Astrocyte (in vitro differentiated cells and primary cell): ENCODE data around the gene RGS16. TPM values are rescaled to one million over a fixed set of nuclear protein-coding genes. Genes with fewer than 3 reads are reported as not detected.

Experiments used
- DNase-seq: peaks from one replicate; pipeline ENCODE4 v3.0.0-alpha.2; 2010; ENCODE audit warnings: low read depth
- FAIRE-seq: peaks from 2 replicates; lab custom pipeline; 2011; peaks lifted over from hg19 to GRCh38; lab: Jason Lieb, UNC
- H2AFZ ChIP-seq: 2 replicates; pipeline ENCODE4 v1.6.0; 2012; ENCODE audit warnings: low read depth, low read length, inconsistent platforms
- H3K27ac ChIP-seq: 2 replicates; pipeline ENCODE4 v1.5.1; 2011; ENCODE audit warnings: low read depth, low read length, inconsistent platforms
- H3K27me3 ChIP-seq: 2 replicates; pipeline ENCODE4 v1.6.0; 2011; ENCODE audit warnings: low read length, inconsistent platforms; ENCODE audit not compliant: insufficient read depth
- H3K36me3 ChIP-seq: 2 replicates; pipeline ENCODE4 v1.5.1; 2011; ENCODE audit warnings: low read length, inconsistent platforms; ENCODE audit not compliant: insufficient read depth
- H3K4me1 ChIP-seq: 2 replicates; pipeline ENCODE4 v1.5.1; 2011; ENCODE audit warnings: low read length, inconsistent platforms; ENCODE audit not compliant: insufficient read depth
- H3K4me2 ChIP-seq: 2 replicates; pipeline ENCODE4 v1.6.0; 2012; ENCODE audit warnings: low read length, inconsistent platforms
- H3K4me3 ChIP-seq: 2 replicates; pipeline ENCODE4 v1.5.1; 2011; ENCODE audit warnings: low read depth, mild to moderate bottlenecking, low read length, inconsistent platforms; ENCODE audit not compliant: insufficient read depth
- H3K79me2 ChIP-seq: 2 replicates; pipeline ENCODE4 v1.6.0; 2012; ENCODE audit warnings: mild to moderate bottlenecking, low read length, inconsistent platforms; ENCODE audit not compliant: insufficient read depth
- H3K9ac ChIP-seq: 2 replicates; pipeline ENCODE4 v1.6.0; 2012; ENCODE audit warnings: mild to moderate bottlenecking, low read length, inconsistent platforms
- H3K9me3 ChIP-seq: 2 replicates; pipeline ENCODE4 v1.5.1; 2012; ENCODE audit warnings: low read depth, mild to moderate bottlenecking, low read length, inconsistent platforms; ENCODE audit not compliant: insufficient read depth
- H4K20me1 ChIP-seq: 2 replicates; pipeline ENCODE4 v1.6.0; 2012; ENCODE audit warnings: low read length, inconsistent platforms; ENCODE audit not compliant: insufficient read depth
- H3K27ac Mint-ChIP-seq: one replicate; pipeline ENCODE4 v1.8.0; 2021; ENCODE audit warnings: mild to moderate bottlenecking, mixed read lengths; ENCODE audit not compliant: unreplicated experiment
- H3K27me3 Mint-ChIP-seq: one replicate; pipeline ENCODE4 v1.8.0; 2021; ENCODE audit warnings: low read depth, mixed read lengths; ENCODE audit not compliant: unreplicated experiment
- H3K36me3 Mint-ChIP-seq: one replicate; pipeline ENCODE4 v1.8.0; 2021; ENCODE audit warnings: low read depth, mixed read lengths; ENCODE audit not compliant: unreplicated experiment
- H3K4me1 Mint-ChIP-seq: one replicate; pipeline ENCODE4 v1.8.0; 2021; ENCODE audit warnings: low read depth, mixed read lengths; ENCODE audit not compliant: unreplicated experiment
- H3K4me3 Mint-ChIP-seq: one replicate; pipeline ENCODE4 v1.8.0; 2021; ENCODE audit warnings: mild to moderate bottlenecking, moderate library complexity, mixed read lengths; ENCODE audit not compliant: unreplicated experiment
- H3K9me3 Mint-ChIP-seq: one replicate; pipeline ENCODE4 v1.8.0; 2021; ENCODE audit warnings: mild to moderate bottlenecking, mixed read lengths; ENCODE audit not compliant: unreplicated experiment
- EZH2 ChIP-seq: IDR thresholded peaks from 2 replicates; pipeline ENCODE4 v1.6.1; 2012; ENCODE audit warnings: mild to moderate bottlenecking, low read length, inconsistent platforms; ENCODE audit not compliant: insufficient read depth
- total RNA-seq: library from RNA; stranded (reverse); gene quantifications from 2 replicates; pipeline ENCODE4 v1.2.1, GENCODE V29; 2021
- TF ChIP-seq, protein P1 (sequence below): IDR thresholded peaks from 2 replicates; pipeline ENCODE4 v1.5.1; 2011; ENCODE audit warnings: low read depth, mild to moderate bottlenecking, inconsistent platforms, low read length, moderate library complexity; ENCODE audit not compliant: insufficient read depth

Gene RGS16
- total RNA-seq, 1 donor from 2014 or later: 4.3 TPM

DNA sequence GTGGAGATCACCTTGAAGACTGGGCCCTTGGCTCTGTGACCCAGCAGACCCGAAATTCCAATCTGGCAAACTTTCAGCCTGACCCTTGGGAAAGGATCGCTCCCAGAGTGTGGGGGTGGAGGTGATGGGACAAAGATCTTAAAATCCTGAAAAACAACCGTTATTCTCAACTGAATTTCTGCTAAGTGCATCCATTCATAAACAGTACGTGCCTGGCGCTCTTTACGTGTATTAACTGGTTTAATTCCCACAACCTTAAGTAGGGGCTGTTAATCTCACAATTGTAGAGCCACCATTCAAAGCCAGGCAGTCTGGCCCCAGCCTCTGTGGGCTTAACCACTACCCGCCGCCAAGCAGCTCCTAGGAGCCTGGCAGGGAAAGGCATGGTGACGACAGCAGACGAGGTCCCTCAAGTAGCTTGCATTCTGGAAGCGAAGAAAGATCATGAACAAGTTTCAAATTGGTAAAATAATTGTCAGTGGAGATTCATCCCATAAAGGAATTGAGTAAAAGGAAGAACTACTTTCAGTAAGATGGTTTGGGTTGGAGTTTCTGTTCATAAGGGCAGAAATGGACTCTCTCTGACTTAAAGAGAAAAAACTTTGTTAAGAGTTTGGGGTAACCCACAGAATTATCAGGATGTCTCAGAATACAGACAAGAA lies 11.4 kb upstream of the RGS16 start:
- H3K27me3 Mint-ChIP-seq: peaks cover 2% of the 10 kb centered on the region
- Histone ChIP-seq H3K4me2 (peak overlapping the region; percentile 92), H4K20me1 (no peaks in the 10 kb centered on the region), H2AFZ (peak overlapping the region; percentile 84), H3K27me3 (peaks cover 7% of the 10 kb centered on the region), H3K4me3 (peak overlapping the region; percentile 62), H3K36me3 (no peaks in the 10 kb centered on the region), H3K9ac (peak overlapping the region; percentile 72), H3K79me2 (no peaks in the 10 kb centered on the region), H3K27ac (peak overlapping the region; percentile 36), H3K9me3 (no peaks in the 10 kb centered on the region), H3K4me1 (peaks cover 24% of the 10 kb centered on the region)
- H3K27ac Mint-ChIP-seq: peak overlapping the region; percentile 84
- FAIRE-seq (no peak), DNase-seq (peak; percentile 43)
- H3K9me3 Mint-ChIP-seq: no peaks in the 10 kb centered on the region
- peaks cover 39% of the 10 kb centered on the region for H3K4me1 Mint-ChIP-seq
- no peaks in the 10 kb centered on the region for H3K36me3 Mint-ChIP-seq
- H3K4me3 Mint-ChIP-seq: peak overlapping the region; percentile 78
- TF ChIP-seq EZH2: no peak
- TF ChIP-seq, protein P1, sequence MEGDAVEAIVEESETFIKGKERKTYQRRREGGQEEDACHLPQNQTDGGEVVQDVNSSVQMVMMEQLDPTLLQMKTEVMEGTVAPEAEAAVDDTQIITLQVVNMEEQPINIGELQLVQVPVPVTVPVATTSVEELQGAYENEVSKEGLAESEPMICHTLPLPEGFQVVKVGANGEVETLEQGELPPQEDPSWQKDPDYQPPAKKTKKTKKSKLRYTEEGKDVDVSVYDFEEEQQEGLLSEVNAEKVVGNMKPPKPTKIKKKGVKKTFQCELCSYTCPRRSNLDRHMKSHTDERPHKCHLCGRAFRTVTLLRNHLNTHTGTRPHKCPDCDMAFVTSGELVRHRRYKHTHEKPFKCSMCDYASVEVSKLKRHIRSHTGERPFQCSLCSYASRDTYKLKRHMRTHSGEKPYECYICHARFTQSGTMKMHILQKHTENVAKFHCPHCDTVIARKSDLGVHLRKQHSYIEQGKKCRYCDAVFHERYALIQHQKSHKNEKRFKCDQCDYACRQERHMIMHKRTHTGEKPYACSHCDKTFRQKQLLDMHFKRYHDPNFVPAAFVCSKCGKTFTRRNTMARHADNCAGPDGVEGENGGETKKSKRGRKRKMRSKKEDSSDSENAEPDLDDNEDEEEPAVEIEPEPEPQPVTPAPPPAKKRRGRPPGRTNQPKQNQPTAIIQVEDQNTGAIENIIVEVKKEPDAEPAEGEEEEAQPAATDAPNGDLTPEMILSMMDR: no peak

DNA sequence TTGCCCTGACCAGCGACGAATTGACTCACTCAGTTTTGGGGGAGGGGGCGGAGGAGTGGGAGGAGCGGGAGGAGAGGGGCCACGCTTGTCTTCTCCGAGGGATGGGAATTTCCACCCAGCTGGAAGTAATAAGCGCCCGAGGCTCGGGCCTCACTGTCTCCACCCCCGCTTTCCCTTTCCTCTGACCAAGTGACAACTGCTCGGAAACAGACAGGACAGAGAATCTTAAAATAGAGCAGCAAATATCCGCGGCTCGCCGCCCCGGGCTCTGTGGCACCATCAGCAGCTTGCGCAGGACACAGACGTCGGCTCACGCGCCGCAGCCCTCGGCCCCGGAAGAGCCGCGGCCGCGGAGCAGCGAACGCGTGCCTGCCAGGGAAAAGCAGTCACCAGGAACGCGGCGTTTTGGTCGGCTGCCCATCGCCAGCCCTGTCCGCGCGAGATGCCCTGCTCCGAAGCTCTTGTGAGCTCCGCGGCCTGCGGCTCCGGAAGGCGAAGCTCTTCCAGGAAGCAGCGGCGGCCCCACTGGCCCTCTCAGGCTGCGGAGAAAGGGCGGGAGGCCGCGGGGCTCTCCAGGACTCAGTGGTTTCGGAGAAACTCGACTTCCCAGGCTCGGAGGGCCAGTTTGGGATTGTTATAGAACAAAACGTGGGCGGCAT lies 10.7 kb upstream of the RGS16 start:
- Histone ChIP-seq H4K20me1 (no peaks in the 10 kb centered on the region), H3K36me3 (no peaks in the 10 kb centered on the region), H3K27ac (peak overlapping the region; percentile 36), H3K4me1 (peaks cover 24% of the 10 kb centered on the region), H2AFZ (peak overlapping the region; percentile 84), H3K27me3 (peaks cover 7% of the 10 kb centered on the region), H3K4me2 (peak overlapping the region; percentile 92), H3K4me3 (peak overlapping the region; percentile 62), H3K79me2 (no peaks in the 10 kb centered on the region), H3K9ac (peak overlapping the region; percentile 72), H3K9me3 (no peaks in the 10 kb centered on the region)
- TF ChIP-seq, protein P1: no peak
- TF ChIP-seq EZH2: no peak
- Mint-ChIP-seq H3K4me3 (peak overlapping the region; percentile 78), H3K9me3 (no peaks in the 10 kb centered on the region), H3K27me3 (peaks cover 2% of the 10 kb centered on the region), H3K27ac (peak overlapping the region; percentile 84), H3K36me3 (no peaks in the 10 kb centered on the region), H3K4me1 (peaks cover 39% of the 10 kb centered on the region)
- DNase-seq (peak; percentile 73), FAIRE-seq (no peak)

DNA sequence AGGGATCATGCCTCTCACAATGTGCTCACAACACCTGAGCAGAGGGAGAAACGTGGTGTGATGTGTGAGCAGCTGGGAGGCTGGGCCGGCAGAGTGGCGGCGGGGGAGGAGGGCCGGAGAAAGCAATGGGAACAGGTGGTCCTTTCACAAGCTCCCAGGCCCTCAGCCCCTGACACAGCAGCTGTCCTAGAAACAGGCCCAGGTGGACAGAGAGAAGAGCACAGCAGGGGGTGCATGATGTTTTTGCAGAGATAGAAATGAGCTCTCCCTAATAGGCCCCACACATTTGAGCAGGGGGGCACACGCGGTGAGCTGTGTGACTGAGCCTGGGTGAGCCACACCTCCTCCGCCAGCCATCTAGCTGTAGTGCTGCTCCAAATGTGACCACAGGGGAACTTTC lies 7.6 kb upstream of the RGS16 start:
- no peaks in the 10 kb centered on the region for H3K9me3 ChIP-seq
- TF ChIP-seq, protein P1: no peak
- TF ChIP-seq EZH2: no peak
- Mint-ChIP-seq H3K9me3 (no peaks in the 10 kb centered on the region), H3K4me1 (peaks cover 26% of the 10 kb centered on the region), H3K27ac (no peak overlapping the region), H3K4me3 (no peak overlapping the region), H3K27me3 (peaks cover 2% of the 10 kb centered on the region), H3K36me3 (no peaks in the 10 kb centered on the region)
- H3K27ac ChIP-seq: no peak overlapping the region
- peaks cover 16% of the 10 kb centered on the region for H3K4me1 ChIP-seq
- H3K79me2 ChIP-seq: no peaks in the 10 kb centered on the region
- no peak overlapping the region for H3K9ac ChIP-seq
- DNase-seq: no peak
- peaks cover 7% of the 10 kb centered on the region for H3K27me3 ChIP-seq
- H4K20me1 ChIP-seq: no peaks in the 10 kb centered on the region
- no peak overlapping the region for H2AFZ ChIP-seq
- no peak overlapping the region for H3K4me2 ChIP-seq
- FAIRE-seq: no peak
- H3K36me3 ChIP-seq: no peaks in the 10 kb centered on the region
- H3K4me3 ChIP-seq: no peak overlapping the region
